K562 (cell line): ENCODE measurements around the gene SPRR3. TPM values are rescaled to one million over a fixed set of nuclear protein-coding genes. Genes with fewer than 3 reads are reported as not detected.

ENCODE experiments used
- ATAC-seq: fragments of 200-7000 bp; cut with Tn5 transposase; 3 replicates; pipeline ENCODE4 v1.9.1; 2020; ENCODE audit warnings: moderate library complexity
- BruUV-seq: library from RNA; stranded (reverse); fragments of 400-500 nt; replicated peaks from 2 replicates; lab custom pipeline; 2021; lab: Mats Ljungman, UMichigan
- CTCF ChIA-PET: fragments of 300-600 bp; formaldehyde crosslinking; extraction: SDS; loops from one replicate; lab custom pipeline; 2021; ENCODE audit warnings: low intra/inter-chr PET ratio; lab: Yijun Ruan, JAX
- POLR2A ChIA-PET: fragments of 300-600, 350-650 bp; sonication (Branson Sonifier 250); formaldehyde crosslinking; extraction: SDS; loops from one replicate; lab custom pipeline; 2021; ENCODE audit warnings: antibody characterized with exemption, inconsistent platforms; lab: Yijun Ruan, JAX
- DNase-seq, 4 experiments: peaks; one replicate each; pipeline versions ENCODE4 v3.0.0 to v3.0.0-alpha.2; 2011 to 2018; ENCODE audit warnings: low spot score in 3 of 4, mixed read lengths in 3 of 4; ENCODE audit errors: extremely low read depth in 1 of 4
- FAIRE-seq: peaks from 2 replicates; lab custom pipeline; 2011; peaks lifted over from hg19 to GRCh38; lab: Jason Lieb, UNC
- H2AFZ ChIP-seq: 2 replicates; pipeline ENCODE4 v1.6.0; 2011; ENCODE audit warnings: low read depth, low read length, control low read depth, inconsistent platforms
- H3K27ac ChIP-seq: fragments of 200-600 bp; 3 replicates; pipeline ENCODE4 v1.8.0; 2011; ENCODE audit warnings: low read depth, mild to moderate bottlenecking, control low read depth, inconsistent platforms, low read length, moderate library complexity, mixed read lengths; ENCODE audit errors: extremely low read depth
- H3K27me3 ChIP-seq, 2 experiments: fragments of 300-600 bp in 1 of 2; 2 replicates in 1 of 2; 3 replicates in 1 of 2; pipeline versions ENCODE4 v1.6.0 to v1.8.0; 2011; ENCODE audit warnings: inconsistent platforms in 2 of 2, low read length in 2 of 2, mild to moderate bottlenecking in 1 of 2, mixed read lengths in 1 of 2, moderate library complexity in 1 of 2; ENCODE audit not compliant: control insufficient read depth in 2 of 2, insufficient read depth in 2 of 2
- H3K36me3 ChIP-seq: fragments of 300-600 bp; 3 replicates; pipeline ENCODE4 v1.8.0; 2011; ENCODE audit warnings: mild to moderate bottlenecking, low read length, inconsistent platforms; ENCODE audit not compliant: control insufficient read depth, insufficient read depth
- H3K4me1 ChIP-seq, 2 experiments: fragments of 200-600 bp in 1 of 2; replicated peaks in 1 of 2; 2 replicates in 1 of 2; 3 replicates in 1 of 2; pipeline versions ENCODE4 v1.5.1 to v1.8.0; 2011; ENCODE audit warnings: inconsistent platforms in 2 of 2, low read length in 2 of 2, mild to moderate bottlenecking in 1 of 2, mixed read lengths in 1 of 2, moderate library complexity in 1 of 2; ENCODE audit not compliant: control insufficient read depth in 2 of 2, insufficient read depth in 2 of 2
- H3K4me2 ChIP-seq: 2 replicates; pipeline ENCODE4 v1.6.1; 2011; ENCODE audit warnings: low read length, control low read depth, inconsistent platforms, mixed read lengths; ENCODE audit not compliant: insufficient read depth
- H3K4me3 ChIP-seq: fragments of 200-600 bp; sonication (generic), shearing (Covaris generic); 2 replicates; pipeline ENCODE4 v1.5.1; 2016; ENCODE audit warnings: control low read depth, inconsistent platforms
- H3K79me2 ChIP-seq: fragments of 200-600 bp; 3 replicates; pipeline ENCODE4 v1.8.0; 2011; ENCODE audit warnings: low read length, inconsistent platforms; ENCODE audit not compliant: control insufficient read depth, insufficient read depth
- H3K9ac ChIP-seq, 2 experiments: 2 replicates each; pipeline versions ENCODE4 v1.6.0 to v1.6.1; 2011; ENCODE audit warnings: low read depth in 2 of 2, low read length in 2 of 2, control low read depth in 1 of 2, inconsistent platforms in 1 of 2, mild to moderate bottlenecking in 1 of 2, mixed read lengths in 1 of 2; ENCODE audit not compliant: insufficient read depth in 1 of 2
- H3K9me1 ChIP-seq: one replicate; pipeline ENCODE4 v1.6.0; 2011; ENCODE audit warnings: inconsistent platforms, mild to moderate bottlenecking, low read length, moderate library complexity; ENCODE audit not compliant: control insufficient read depth, insufficient read depth
- H3K9me3 ChIP-seq: replicated peaks from 2 replicates; pipeline ENCODE4 v1.5.1; 2011; ENCODE audit warnings: low read depth, low read length, inconsistent platforms; ENCODE audit not compliant: control insufficient read depth, insufficient read depth
- H4K20me1 ChIP-seq: replicated peaks from 2 replicates; pipeline ENCODE4 v1.6.1; 2011; ENCODE audit warnings: low read length, inconsistent platforms, mixed read lengths; ENCODE audit not compliant: control insufficient read depth, insufficient read depth
- ARID1B ChIP-seq: fragments of 450-650 bp; IDR thresholded peaks from 2 replicates; pipeline ENCODE4 v1.6.1; 2016; ENCODE audit warnings: antibody characterized with exemption, mild to moderate bottlenecking, inconsistent platforms
- GTF2A2 ChIP-seq: IDR thresholded peaks from 2 replicates; pipeline ENCODE4 v1.6.1; 2016; ENCODE audit warnings: mild to moderate bottlenecking, missing genetic modification characterization, missing compliant biosample characterization
- HMG20A ChIP-seq: fragments of 450-650 bp; formaldehyde crosslinking; conservative IDR thresholded peaks from 2 replicates; pipeline ENCODE4 v1.4.0; 2020; ENCODE audit warnings: mild to moderate bottlenecking, mixed read lengths
- NFRKB ChIP-seq: fragments of 450-650 bp; IDR thresholded peaks from 2 replicates; pipeline ENCODE4 v1.6.1; 2016; ENCODE audit warnings: low read depth
- SMAD3 ChIP-seq: fragments of 450-650 bp; formaldehyde crosslinking; conservative IDR thresholded peaks from 2 replicates; pipeline ENCODE4 v1.4.0; 2020; ENCODE audit warnings: mild to moderate bottlenecking
- SRSF7 ChIP-seq: fragments of 200-400 bp; formaldehyde crosslinking; optimal IDR thresholded peaks from 2 replicates; pipeline ENCODE3; 2017; ENCODE audit warnings: mild to moderate bottlenecking, low read depth, low read length
- TRIM25 ChIP-seq: fragments of 450-650 bp; IDR thresholded peaks from 2 replicates; pipeline ENCODE4 v1.7.0; 2016; ENCODE audit warnings: borderline replicate concordance
- USF1 ChIP-seq: sonication (generic); formaldehyde crosslinking; IDR thresholded peaks from 2 replicates; pipeline ENCODE4 v1.9.0; 2022; ENCODE audit warnings: mild to moderate bottlenecking, missing genetic modification reagents
- ZNF644 ChIP-seq: fragments of 200-800 bp; sonication (Bioruptor generic); IDR thresholded peaks from 2 replicates; pipeline ENCODE4 v1.6.1; 2016; ENCODE audit warnings: low read depth, missing genetic modification characterization, missing compliant biosample characterization
- ZNF75A ChIP-seq: fragments of 450-650 bp; formaldehyde crosslinking; IDR thresholded peaks from 2 replicates; pipeline ENCODE4 v1.4.0; 2020; ENCODE audit warnings: mild to moderate bottlenecking
- WGBS: fragments of 100-300 bp; shearing (Covaris generic); methylation state at CpG from one replicate; pipeline ENCODE4 v1.1.6; 2016; ENCODE audit warnings: low coverage, mixed read lengths; ENCODE audit not compliant: insufficient coverage; ENCODE audit errors: missing lambda C conversion rate; 5-methylcytosine and 5-hydroxymethylcytosine counted together
- in situ Hi-C: fragments of 300-500 bp; cut with MboI; formaldehyde crosslinking; loops from 4 replicates; pipeline ENCODE4 v1.15.0; 2018; ENCODE audit warnings: inconsistent platforms, mixed read lengths
- intact Hi-C: fragments of 100-400 bp; cut with micrococcal nuclease; formaldehyde crosslinking; loops from 2 replicates; pipeline ENCODE4 v1.14.2; 2022
- polyA plus RNA-seq, 8 experiments: library from polyadenylated mRNA; depleted of rRNA in 4 of 8; stranded (reverse) in 5 of 8; unstranded in 3 of 8; fragments of >200 nt; fragmentation: Nextera tagmentation in 2 of 8; fragmentation: Illumina TruSeq in 1 of 8; extraction: Ambion mirVana in 2 of 8; extraction: Trizol in 1 of 8; gene quantifications; 2 replicates each; pipeline versions ENCODE4 v1.2.1 to v1.2.3, GENCODE V29; 2011 to 2014; ENCODE audit warnings: inconsistent platforms in 1 of 8, missing spikeins in 1 of 8
- total RNA-seq, 7 experiments: library from RNA; depleted of rRNA in 6 of 7; stranded (reverse); fragments of >200 nt in 6 of 7; fragmentation: Illumina TruSeq in 2 of 7; extraction: Trizol in 2 of 7; gene quantifications; 2 replicates each; pipeline versions ENCODE4 v1.2.1 to v1.2.3, GENCODE V29; 2011 to 2021; ENCODE audit warnings: low replicate concordance in 1 of 7

The SPRR3 gene
- total and polyA plus RNA-seq, 9 of the 15 experiments (the other 6 are each of a cell fraction or from before 2014, with no cell fraction given): not detected

- 6% methylated on average over 1 of the region's 1 CpG for WGBS
- CTCF ChIA-PET: no interaction called here
- in situ Hi-C loops (no loop called here), intact Hi-C loops (no loop called here)
- DNase-seq: no peak
- no peak overlapping the region for H3K27ac ChIP-seq
- BruUV-seq: no TSS peak
- POLR2A ChIA-PET: no interaction called here
- H3K36me3 ChIP-seq: no peaks in the 10 kb centered on the region
- no peaks in the 10 kb centered on the region for H4K20me1 ChIP-seq
- no peaks in the 10 kb centered on the region for H3K79me2 ChIP-seq
- no peak overlapping the region for H3K4me2 ChIP-seq
- H2AFZ ChIP-seq: no peak overlapping the region
- no peak overlapping the region for H3K9ac ChIP-seq
- H3K9me1 ChIP-seq: no peaks in the 10 kb centered on the region
- no peaks in the 10 kb centered on the region; a peak in 1 of 5 replicates for H3K4me1 ChIP-seq
- no peak for ATAC-seq
- no peak for FAIRE-seq
- TF ChIP-seq ZNF75A (no peak), GTF2A2 (tag) (no peak), SRSF7 (no peak), USF1 (CRISPR knock-in tag) (no peak), HMG20A (no peak), NFRKB (no peak), ARID1B (no peak), SMAD3 (CRISPR knock-in tag) (no peak), ZNF644 (tag) (no peak), TRIM25 (no peak)
- no peaks in the 10 kb centered on the region for H3K27me3 ChIP-seq
- H3K4me3 ChIP-seq: no peak overlapping the region
- H3K9me3 ChIP-seq: no peaks in the 10 kb centered on the region
These were observed 24.2 kb downstream of the SPRR3 start for GRCh38 chr1:153025797-153026196.
